Esophagus muscularis mucosa (tissue), 4 donors: ENCODE results near the gene MELTF. TPM values are rescaled to one million over a fixed set of nuclear protein-coding genes. Genes with fewer than 3 reads are reported as not detected.
"Not testable (repeated sequence)": the region's sequence is repeated elsewhere in the genome, so short reads cannot be mapped to it uniquely, and the experiment has no call there.

Source experiments
- DNase-seq: peaks from one replicate; pipeline ENCODE4 v3.0.0-alpha.2; 2017; ENCODE audit errors: extremely low spot score
- H3K27ac ChIP-seq, 4 donors: fragments of 200-600 bp; sonication (generic); replicated peaks in 1 of 4; 1 replicate in 3 of 4; 2 replicates in 1 of 4; pipeline ENCODE4 v1.5.1; 2016 to 2019; ENCODE audit warnings: mild to moderate bottlenecking in 1 of 4
- H3K27me3 ChIP-seq, 4 donors: fragments of 200-600 bp; sonication (generic); one replicate each; pipeline versions ENCODE4 v1.5.1 to v1.6.0; 2016 to 2019
- H3K36me3 ChIP-seq, 4 donors: fragments of 200-600 bp; sonication (generic); one replicate each; pipeline ENCODE4 v1.5.1; 2016 to 2019
- H3K4me1 ChIP-seq, 4 donors: fragments of 200-600 bp; sonication (generic); one replicate each; pipeline ENCODE4 v1.5.1; 2016 to 2019
- H3K4me3 ChIP-seq, 4 donors: fragments of 200-600 bp; sonication (generic); 1 replicate in 2 of 4; 2 replicates in 2 of 4; pipeline ENCODE4 v1.5.1; 2016 to 2019; ENCODE audit warnings: mild to moderate bottlenecking in 4 of 4, moderate library complexity in 1 of 4
- H3K9me3 ChIP-seq, 4 donors: fragments of 200-600 bp; sonication (generic); 1 replicate in 3 of 4; 2 replicates in 1 of 4; pipeline ENCODE4 v1.5.1; 2016 to 2019
- EP300 ChIP-seq: sonication (generic); formaldehyde crosslinking; IDR thresholded peaks from one replicate; pipeline ENCODE4 v1.6.1; 2017; ENCODE audit warnings: antibody characterized with exemption
- POLR2A ChIP-seq: fragments of 450-650 bp; IDR thresholded peaks from one replicate; pipeline ENCODE4 v1.6.1; 2017; ENCODE audit warnings: antibody characterized with exemption, moderate library complexity, mild to moderate bottlenecking, low read depth
- POLR2AphosphoS5 ChIP-seq, 2 donors: sonication (generic); formaldehyde crosslinking; IDR thresholded peaks; one replicate each; pipeline ENCODE4 v1.6.1; 2017; ENCODE audit warnings: antibody characterized with exemption in 2 of 2
- WGBS: methylation state at CpG from one replicate; pipeline ENCODE4 v1.1.5; 2018; 5-methylcytosine and 5-hydroxymethylcytosine counted together
- intact Hi-C: fragments of 100-400 bp; cut with DNase I; formaldehyde crosslinking; loops from one replicate; pipeline ENCODE4 v1.15.1; 2023
- total RNA-seq, 4 donors: library from RNA; depleted of rRNA; stranded (reverse); fragments of >200 nt; gene quantifications; one replicate each; pipeline versions ENCODE4 v1.1.0 to v1.2.1, GENCODE V29; 2016
- TF ChIP-seq, protein P1 (sequence below), 3 experiments: fragments of 200-600 bp in 2 of 3; fragments of 450-650 bp in 1 of 3; sonication (generic) in 2 of 3; IDR thresholded peaks; one replicate each; pipeline ENCODE4 v1.5.1; 2017 to 2019; ENCODE audit warnings: antibody characterized with exemption in 3 of 3, mild to moderate bottlenecking in 2 of 3, moderate library complexity in 1 of 3

Gene MELTF
- total RNA-seq, 4 donors from 2014 or later: 3.6 to 9.1 (median 4.5) TPM

DNA sequence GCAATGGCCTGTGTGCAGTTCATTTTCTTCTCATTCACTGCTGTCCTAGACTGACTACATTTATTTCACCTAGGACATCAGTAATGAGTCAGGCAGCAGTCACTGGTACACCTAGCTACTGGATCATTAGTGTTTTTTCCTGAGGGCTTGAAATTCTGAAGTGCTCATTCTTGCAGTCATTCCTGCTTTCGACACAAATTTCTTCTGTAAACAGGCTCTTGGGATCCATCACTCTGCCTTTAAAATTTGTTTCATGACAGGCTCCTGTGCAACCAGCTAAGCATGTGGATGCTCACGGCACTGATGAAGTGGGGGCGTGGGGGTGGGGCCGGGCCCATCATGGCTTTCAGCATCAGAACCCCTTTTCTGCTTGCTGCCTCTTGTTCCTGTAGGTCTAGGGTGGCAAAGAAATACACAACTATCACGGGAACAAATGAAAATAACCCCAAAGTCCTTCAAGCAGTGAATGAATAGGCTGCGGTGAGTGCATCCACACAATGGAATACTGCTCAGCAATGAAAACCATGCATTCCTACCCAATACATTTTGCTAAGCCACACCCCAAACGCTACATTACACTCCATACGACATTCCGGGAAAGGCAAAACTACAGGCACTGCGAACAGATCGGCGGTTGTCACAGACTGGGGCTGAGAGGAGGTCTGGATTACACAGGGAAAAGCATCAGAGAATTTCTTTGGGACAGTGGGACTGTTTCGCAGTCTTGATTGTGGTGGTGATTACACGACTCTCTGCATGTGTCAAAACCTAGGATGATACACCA, 9.3 kb upstream of the MELTF start:
- peaks cover 0 to 3% (median under 1%) of the 10 kb centered on the region in 4 donors for H3K36me3 ChIP-seq
- no peak overlapping the region for H3K27ac ChIP-seq
- peaks cover 0 to 11% (median 3%) of the 10 kb centered on the region in 4 donors for H3K4me1 ChIP-seq
- WGBS: 86% methylated on average over 13 of the region's 14 CpGs
- H3K27me3 ChIP-seq: peaks cover 0 to under 1% (median 0%) of the 10 kb centered on the region in 4 donors
- TF ChIP-seq, protein P1, sequence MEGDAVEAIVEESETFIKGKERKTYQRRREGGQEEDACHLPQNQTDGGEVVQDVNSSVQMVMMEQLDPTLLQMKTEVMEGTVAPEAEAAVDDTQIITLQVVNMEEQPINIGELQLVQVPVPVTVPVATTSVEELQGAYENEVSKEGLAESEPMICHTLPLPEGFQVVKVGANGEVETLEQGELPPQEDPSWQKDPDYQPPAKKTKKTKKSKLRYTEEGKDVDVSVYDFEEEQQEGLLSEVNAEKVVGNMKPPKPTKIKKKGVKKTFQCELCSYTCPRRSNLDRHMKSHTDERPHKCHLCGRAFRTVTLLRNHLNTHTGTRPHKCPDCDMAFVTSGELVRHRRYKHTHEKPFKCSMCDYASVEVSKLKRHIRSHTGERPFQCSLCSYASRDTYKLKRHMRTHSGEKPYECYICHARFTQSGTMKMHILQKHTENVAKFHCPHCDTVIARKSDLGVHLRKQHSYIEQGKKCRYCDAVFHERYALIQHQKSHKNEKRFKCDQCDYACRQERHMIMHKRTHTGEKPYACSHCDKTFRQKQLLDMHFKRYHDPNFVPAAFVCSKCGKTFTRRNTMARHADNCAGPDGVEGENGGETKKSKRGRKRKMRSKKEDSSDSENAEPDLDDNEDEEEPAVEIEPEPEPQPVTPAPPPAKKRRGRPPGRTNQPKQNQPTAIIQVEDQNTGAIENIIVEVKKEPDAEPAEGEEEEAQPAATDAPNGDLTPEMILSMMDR (IDR thresholded peaks at IDR 0.05): no peak
- TF ChIP-seq POLR2AphosphoS5 (IDR thresholded peaks at IDR 0.05) (no peak), EP300 (no peak), POLR2A (no peak)
- H3K9me3 ChIP-seq: no peaks in the 10 kb centered on the region
- intact Hi-C loops: no loop called here
- no peak overlapping the region for H3K4me3 ChIP-seq
- DNase-seq: no peak

DNA sequence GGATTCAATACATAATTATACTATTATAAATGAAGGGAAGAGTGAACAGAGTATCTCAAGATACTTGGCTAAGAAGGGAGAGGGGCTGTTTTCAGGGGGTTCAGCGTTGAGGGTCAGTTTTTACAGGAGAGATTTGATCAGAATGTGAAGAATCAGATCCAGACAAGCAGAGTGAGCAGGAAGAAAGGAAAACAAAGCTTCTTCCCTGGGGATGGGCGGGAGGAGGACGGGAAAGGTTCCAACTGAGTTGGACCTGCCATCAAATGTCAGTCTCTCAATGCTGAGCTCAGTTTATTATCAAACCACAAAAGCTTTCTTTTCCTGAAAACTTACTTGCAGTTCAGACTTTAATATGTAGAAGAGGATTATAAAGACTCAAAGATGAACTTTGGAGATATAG, 6.0 kb upstream of the MELTF start:
- H3K27me3 ChIP-seq: peaks cover 0 to 18% (median 0%) of the 10 kb centered on the region in 4 donors
- H3K4me1 ChIP-seq: peaks cover 8 to 10% (median 9%) of the 10 kb centered on the region in 4 donors
- no peak overlapping the region for H3K27ac ChIP-seq
- DNase-seq: no peak
- H3K36me3 ChIP-seq: no peaks in the 10 kb centered on the region
- 40% methylated on average over 3 of the region's 3 CpGs for WGBS
- intact Hi-C loops: no loop called here
- no peak overlapping the region for H3K4me3 ChIP-seq
- H3K9me3 ChIP-seq: no peaks in the 10 kb centered on the region
- TF ChIP-seq POLR2AphosphoS5 (IDR thresholded peaks at IDR 0.05) (no peak), EP300 (no peak), POLR2A (no peak)
- TF ChIP-seq, protein P1 (IDR thresholded peaks at IDR 0.05): no peak

DNA sequence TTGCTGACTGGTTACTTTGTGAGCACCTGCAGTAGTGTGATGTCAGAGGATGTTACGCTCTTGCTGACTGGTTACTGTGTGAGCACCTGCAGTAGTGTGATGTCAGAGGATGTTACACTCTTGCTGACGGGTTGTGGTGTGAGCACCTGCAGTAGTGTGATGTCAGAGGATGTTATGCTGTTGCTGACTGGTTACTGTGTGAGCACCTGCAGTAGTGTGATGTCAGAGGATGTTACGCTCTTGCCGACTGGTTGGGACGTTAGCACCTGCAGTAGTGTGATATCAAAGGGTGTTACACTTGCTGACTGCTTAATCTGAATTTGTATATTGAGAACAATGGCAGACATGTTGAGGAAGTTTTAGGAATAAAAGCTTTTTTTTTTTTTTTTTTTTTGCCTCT, 5.2 kb upstream of the MELTF start:
- H3K4me3 ChIP-seq, H3K27ac ChIP-seq, intact Hi-C loops, H3K9me3 ChIP-seq, DNase-seq, H3K36me3 ChIP-seq: not testable (repeated sequence)
- Histone ChIP-seq H3K27me3 (peaks cover 0 to 25% (median 2%) of the 10 kb centered on the region in 4 donors), H3K4me1 (peaks cover 11 to 13% (median 12%) of the 10 kb centered on the region in 4 donors)
- WGBS: 71% methylated on average over 5 of the region's 5 CpGs

DNA sequence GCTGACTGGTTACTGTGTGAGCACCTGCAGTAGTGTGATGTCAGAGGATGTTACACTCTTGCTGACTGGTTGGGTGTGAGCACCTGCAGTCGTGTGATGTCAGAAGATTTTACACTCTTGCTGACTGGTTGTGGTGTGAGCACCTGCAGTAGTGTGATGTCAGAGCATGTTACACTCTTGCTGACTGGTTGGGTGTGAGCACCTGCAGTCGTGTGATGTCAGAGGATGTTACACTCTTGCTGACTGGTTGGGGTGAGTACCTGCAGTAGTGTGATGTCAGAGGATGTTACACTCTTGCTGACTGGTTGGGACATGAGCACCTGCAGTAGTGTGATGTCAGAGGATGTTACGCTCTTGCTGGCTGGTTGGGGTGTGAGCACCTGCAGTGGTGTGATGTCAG, 4.1 kb upstream of the MELTF start:
- H3K27ac ChIP-seq, intact Hi-C loops, H3K4me3 ChIP-seq, H3K36me3 ChIP-seq, DNase-seq, H3K9me3 ChIP-seq: not testable (repeated sequence)
- Histone ChIP-seq H3K4me1 (peaks cover 21 to 23% (median 22%) of the 10 kb centered on the region in 4 donors), H3K27me3 (peaks cover 0 to 35% (median 12%) of the 10 kb centered on the region in 4 donors)
- WGBS: 83% methylated on average over 3 of the region's 3 CpGs

DNA sequence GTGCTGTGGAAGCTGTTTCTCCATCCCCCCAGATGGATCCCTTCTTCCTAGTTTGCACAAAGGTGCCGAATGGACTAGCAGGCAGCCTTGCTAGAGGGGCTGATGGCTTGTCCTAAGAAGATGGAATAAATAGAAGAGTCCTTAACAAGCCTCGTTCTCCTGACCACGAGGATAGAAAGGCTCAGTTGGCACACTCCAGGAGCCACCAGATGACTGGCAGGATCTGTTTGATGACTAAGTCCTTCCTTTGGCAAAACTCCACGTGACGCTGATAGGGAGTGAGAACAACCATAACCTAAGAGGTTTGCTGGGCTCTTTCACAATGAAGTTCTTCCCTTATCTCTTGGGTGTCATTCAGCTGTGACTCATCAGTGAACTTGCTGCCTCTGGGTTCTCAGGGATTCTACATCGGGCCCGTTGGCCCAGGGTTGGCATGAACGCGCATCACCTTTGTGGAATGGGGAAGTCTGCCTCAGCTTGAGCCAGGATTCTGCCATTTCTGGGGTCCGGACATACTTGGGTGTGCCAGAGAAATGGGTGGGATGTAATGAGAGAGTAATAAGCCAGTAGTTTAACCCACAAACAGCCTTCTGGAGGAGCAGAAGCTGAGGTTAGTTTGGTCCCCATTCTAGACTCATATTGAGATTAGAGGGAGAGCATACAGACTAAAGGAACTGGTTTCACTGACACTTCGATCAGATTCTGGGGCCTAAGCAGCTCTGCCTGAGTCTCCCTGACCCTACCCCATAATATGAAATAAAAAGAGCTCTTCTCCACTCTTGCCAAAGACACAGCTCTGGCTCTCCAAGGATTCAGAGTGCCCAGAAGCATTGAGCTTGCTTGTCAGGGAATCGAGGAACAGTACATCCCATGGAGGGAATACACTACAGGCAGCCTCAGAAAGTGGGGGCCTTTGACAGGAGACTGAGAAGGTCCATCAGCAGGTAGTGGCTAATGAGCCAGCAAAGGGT, 2.0 kb upstream of the MELTF start:
- no peaks in the 10 kb centered on the region for H3K9me3 ChIP-seq
- no peak overlapping the region for H3K4me3 ChIP-seq
- no peak for TF ChIP-seq POLR2A
- TF ChIP-seq POLR2AphosphoS5 (IDR thresholded peaks at IDR 0.05): peak; percentile 48 to 51
- peaks cover 0 to 48% (median 12%) of the 10 kb centered on the region in 4 donors for H3K27me3 ChIP-seq
- peak; percentile 93 for DNase-seq
- no peaks in the 10 kb centered on the region for H3K36me3 ChIP-seq
- 35% methylated on average over 12 of the region's 12 CpGs for WGBS
- peak overlapping the region; percentile 32 to 74 (median 49) for H3K27ac ChIP-seq
- H3K4me1 ChIP-seq: peaks cover 23 to 29% (median 26%) of the 10 kb centered on the region in 4 donors
- intact Hi-C loops: no loop called here
